DND-41 (cell line): ENCODE results near the gene VTI1A.
"Not testable (repeated sequence)": the region's sequence is repeated elsewhere in the genome, so short reads cannot be mapped to it uniquely, and the experiment has no call there.

Experiments
- ATAC-seq: fragments of 200-7000 bp; cut with Tn5 transposase; 3 replicates; pipeline ENCODE4 v1.9.1; 2021; ENCODE audit warnings: low read depth; ENCODE audit not compliant: insufficient read depth
- DNase-seq: peaks from one replicate; pipeline ENCODE4 v3.0.0-alpha.2; 2020
- H2AFZ ChIP-seq: 2 replicates; pipeline ENCODE4 v1.6.0; 2012; ENCODE audit warnings: low read depth, low read length
- H3K27ac ChIP-seq: 2 replicates; pipeline ENCODE4 v1.5.1; 2012; ENCODE audit warnings: low read length, inconsistent platforms
- H3K27me3 ChIP-seq: fragments of 200-600 bp; sonication (generic); 2 replicates; pipeline ENCODE4 v1.6.0; 2012; ENCODE audit warnings: low read length, mild to moderate bottlenecking, inconsistent platforms; ENCODE audit not compliant: insufficient read depth, poor library complexity
- H3K36me3 ChIP-seq: 2 replicates; pipeline ENCODE4 v1.5.1; 2012; ENCODE audit warnings: low read length, inconsistent platforms; ENCODE audit not compliant: insufficient read depth
- H3K4me1 ChIP-seq: 2 replicates; pipeline ENCODE4 v1.5.1; 2012; ENCODE audit warnings: mild to moderate bottlenecking, low read length; ENCODE audit not compliant: insufficient read depth
- H3K4me2 ChIP-seq: 2 replicates; pipeline ENCODE4 v1.6.0; 2012; ENCODE audit warnings: mild to moderate bottlenecking, moderate library complexity, low read length, inconsistent platforms; ENCODE audit not compliant: insufficient read depth
- H3K4me3 ChIP-seq, 2 experiments: fragments of 200-600 bp in 1 of 2; shearing (Covaris generic) in 1 of 2; 2 replicates each; pipeline ENCODE4 v1.5.1; 2012 to 2016; ENCODE audit warnings: inconsistent platforms in 2 of 2, low read length in 2 of 2, mild to moderate bottlenecking in 2 of 2, low read depth in 1 of 2, moderate library complexity in 1 of 2
- H3K79me2 ChIP-seq: 2 replicates; pipeline ENCODE4 v1.6.0; 2012; ENCODE audit warnings: low read length, inconsistent platforms; ENCODE audit not compliant: insufficient read depth
- H3K9ac ChIP-seq: 2 replicates; pipeline ENCODE4 v1.6.0; 2012; ENCODE audit warnings: low read depth, mild to moderate bottlenecking, inconsistent platforms, low read length, moderate library complexity
- H3K9me3 ChIP-seq: 2 replicates; pipeline ENCODE4 v1.5.1; 2012; ENCODE audit warnings: low read length, moderate library complexity, mild to moderate bottlenecking, inconsistent platforms; ENCODE audit not compliant: insufficient read depth, severe bottlenecking
- H4K20me1 ChIP-seq: 2 replicates; pipeline ENCODE4 v1.6.0; 2012; ENCODE audit warnings: low read length; ENCODE audit not compliant: insufficient read depth
- EZH2 ChIP-seq: IDR thresholded peaks from 3 replicates; pipeline ENCODE4 v1.6.1; 2012; ENCODE audit warnings: borderline replicate concordance, low read depth, mild to moderate bottlenecking, moderate library complexity, low read length, inconsistent platforms; ENCODE audit not compliant: severe bottlenecking
- TF ChIP-seq, protein P1 (sequence below): IDR thresholded peaks from 2 replicates; pipeline ENCODE4 v1.5.1; 2012; ENCODE audit warnings: borderline replicate concordance, low read length, moderate library complexity, mild to moderate bottlenecking; ENCODE audit not compliant: poor library complexity, severe bottlenecking; ENCODE audit errors: extremely low read depth

The VTI1A gene

DNA sequence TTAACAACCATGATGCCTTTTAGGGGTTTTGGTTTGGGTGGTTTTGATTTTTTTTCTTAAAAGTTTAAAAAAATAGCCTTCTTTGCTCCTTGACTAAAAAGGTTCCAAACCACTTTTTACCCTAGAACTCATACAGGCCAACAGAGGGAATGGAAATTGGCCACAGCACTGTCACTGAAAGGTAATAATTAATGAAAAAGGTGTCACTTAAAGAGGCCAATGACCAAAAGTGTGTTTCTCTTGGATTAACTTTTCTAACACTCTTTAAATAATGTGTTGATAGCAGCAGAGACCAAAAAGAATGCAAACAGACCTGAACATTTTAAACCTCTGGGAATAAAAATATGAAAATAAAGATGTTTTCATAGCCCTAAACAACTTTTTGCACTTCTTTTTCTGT is 282.0 kb downstream of the VTI1A start:
- H3K4me1 ChIP-seq, result peaks cover 10% of the 10 kb centered on the region; the same call in 1 of the 2 replicates
- ATAC-seq (no peak), DNase-seq (no peak)
- H4K20me1 ChIP-seq, result no peaks in the 10 kb centered on the region
- H3K4me2 ChIP-seq, result no peak overlapping the region
- no peak overlapping the region for H3K9ac ChIP-seq
- no peaks in the 10 kb centered on the region for H3K36me3 ChIP-seq
- no peak overlapping the region for H2AFZ ChIP-seq
- no peaks in the 10 kb centered on the region for H3K9me3 ChIP-seq
- no peak overlapping the region for H3K4me3 ChIP-seq
- TF ChIP-seq EZH2, result no peak
- TF ChIP-seq, protein P1, sequence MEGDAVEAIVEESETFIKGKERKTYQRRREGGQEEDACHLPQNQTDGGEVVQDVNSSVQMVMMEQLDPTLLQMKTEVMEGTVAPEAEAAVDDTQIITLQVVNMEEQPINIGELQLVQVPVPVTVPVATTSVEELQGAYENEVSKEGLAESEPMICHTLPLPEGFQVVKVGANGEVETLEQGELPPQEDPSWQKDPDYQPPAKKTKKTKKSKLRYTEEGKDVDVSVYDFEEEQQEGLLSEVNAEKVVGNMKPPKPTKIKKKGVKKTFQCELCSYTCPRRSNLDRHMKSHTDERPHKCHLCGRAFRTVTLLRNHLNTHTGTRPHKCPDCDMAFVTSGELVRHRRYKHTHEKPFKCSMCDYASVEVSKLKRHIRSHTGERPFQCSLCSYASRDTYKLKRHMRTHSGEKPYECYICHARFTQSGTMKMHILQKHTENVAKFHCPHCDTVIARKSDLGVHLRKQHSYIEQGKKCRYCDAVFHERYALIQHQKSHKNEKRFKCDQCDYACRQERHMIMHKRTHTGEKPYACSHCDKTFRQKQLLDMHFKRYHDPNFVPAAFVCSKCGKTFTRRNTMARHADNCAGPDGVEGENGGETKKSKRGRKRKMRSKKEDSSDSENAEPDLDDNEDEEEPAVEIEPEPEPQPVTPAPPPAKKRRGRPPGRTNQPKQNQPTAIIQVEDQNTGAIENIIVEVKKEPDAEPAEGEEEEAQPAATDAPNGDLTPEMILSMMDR, result no peak
- H3K27me3 ChIP-seq, result no peaks in the 10 kb centered on the region
- H3K79me2 ChIP-seq, result no peaks in the 10 kb centered on the region
- H3K27ac ChIP-seq, result no peak overlapping the region

DNA sequence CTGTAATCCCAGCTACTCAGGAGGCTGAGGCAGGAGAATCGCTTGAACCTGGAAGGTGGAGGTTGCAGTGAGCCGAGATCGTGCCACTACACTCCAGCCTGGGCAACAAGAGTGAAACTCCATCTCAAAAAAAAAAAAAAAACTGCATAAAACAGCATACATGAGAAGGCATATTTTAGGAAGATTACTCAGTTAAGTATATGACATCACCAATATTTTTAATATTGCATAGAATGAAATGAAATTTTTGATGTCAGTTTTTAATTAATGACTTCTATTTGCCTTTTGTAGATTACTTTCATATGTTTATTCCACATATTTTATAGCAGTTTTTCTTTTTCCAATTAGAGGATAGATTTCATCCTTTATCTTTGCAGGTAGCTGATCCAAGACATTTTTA is 284.4 kb downstream of the VTI1A start:
- not testable (repeated sequence) for H3K4me1 ChIP-seq, H3K27me3 ChIP-seq, H3K27ac ChIP-seq, H3K4me2 ChIP-seq, H4K20me1 ChIP-seq, H3K36me3 ChIP-seq, DNase-seq, ATAC-seq, H3K9me3 ChIP-seq, H3K79me2 ChIP-seq, H3K4me3 ChIP-seq, H3K9ac ChIP-seq, H2AFZ ChIP-seq

DNA sequence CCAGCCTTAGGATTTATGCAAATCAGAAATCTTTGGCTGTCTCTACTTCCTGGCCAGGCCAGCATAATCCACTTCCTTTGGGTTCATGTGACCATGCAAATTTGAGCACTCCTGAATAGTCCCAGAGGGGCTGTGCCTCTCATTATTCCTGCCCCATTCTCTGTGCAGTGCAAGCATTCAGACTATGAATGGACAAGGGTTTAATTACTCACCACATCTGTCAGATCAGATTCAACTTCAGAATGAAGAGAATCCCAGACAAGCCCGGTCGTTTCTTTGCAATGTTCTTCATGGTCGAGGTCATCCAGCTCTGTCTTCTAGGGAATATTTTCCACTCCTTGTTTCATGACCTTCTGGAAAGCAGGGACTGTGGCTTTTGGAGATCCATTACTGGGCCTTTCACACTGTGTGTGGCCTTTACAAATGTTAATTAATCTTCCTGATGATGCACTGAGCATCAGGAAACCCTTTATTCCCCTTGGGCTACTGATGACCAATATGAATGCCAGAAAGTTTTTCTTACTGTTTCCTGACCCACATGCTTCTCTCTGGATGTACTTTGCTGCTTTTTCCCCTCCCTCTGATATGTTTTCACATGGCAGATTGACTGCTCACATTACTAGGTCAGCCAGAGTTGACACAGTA is 285.4 kb downstream of the VTI1A start:
- Histone ChIP-seq H3K4me3 (no peak overlapping the region), H3K4me2 (no peak overlapping the region), H3K79me2 (no peaks in the 10 kb centered on the region), H3K27me3 (no peaks in the 10 kb centered on the region), H4K20me1 (no peaks in the 10 kb centered on the region), H3K9ac (no peak overlapping the region), H3K36me3 (no peaks in the 10 kb centered on the region), H3K9me3 (no peaks in the 10 kb centered on the region), H3K27ac (no peak overlapping the region), H2AFZ (no peak overlapping the region), H3K4me1 (0 out of 2 replicates have a peak, but pooled peaks cover 5% of the 10 kb centered on the region)
- DNase-seq, result no peak
- TF ChIP-seq, protein P1, result no peak
- no peak for TF ChIP-seq EZH2
- ATAC-seq, result peak; percentile 31; the same call in 2 of the 3 replicates

DNA sequence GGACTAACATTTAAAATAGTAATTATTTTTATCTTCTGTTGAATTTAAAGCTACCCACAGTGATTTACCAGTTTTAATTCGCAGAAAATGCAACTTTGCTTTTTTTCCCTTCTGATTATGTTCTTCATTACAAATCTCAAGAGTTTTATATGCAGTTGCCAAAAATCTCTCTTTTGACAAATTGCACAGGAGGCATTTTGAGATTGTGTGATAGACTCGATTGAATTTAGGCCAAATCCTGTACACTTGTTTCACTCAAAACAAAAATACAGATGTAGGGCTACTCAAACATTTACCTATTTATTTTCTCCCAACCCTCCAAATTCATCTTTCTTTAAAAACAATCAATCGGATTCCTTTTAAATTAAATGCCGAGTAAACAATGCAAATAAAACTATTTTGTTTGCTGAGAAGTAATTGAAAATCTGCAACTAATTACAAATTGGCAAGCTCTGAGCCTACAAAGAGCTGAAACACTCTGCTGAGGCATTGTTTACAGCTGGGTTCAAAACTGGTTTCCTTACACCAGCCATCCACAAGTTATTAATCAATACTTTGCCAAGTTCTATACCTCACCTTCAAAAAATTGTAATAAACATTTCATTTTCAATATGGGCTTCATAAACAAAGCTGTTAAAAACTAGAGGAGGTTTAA is 288.2 kb downstream of the VTI1A start:
- DNase-seq (no peak), ATAC-seq (no peak)
- H3K4me2 ChIP-seq, result no peak overlapping the region
- no peak overlapping the region for H3K4me3 ChIP-seq
- no peaks in the 10 kb centered on the region for H3K27me3 ChIP-seq
- H3K27ac ChIP-seq, result no peak overlapping the region
- H4K20me1 ChIP-seq, result no peaks in the 10 kb centered on the region
- 0 out of 2 replicates have a peak, but pooled peaks cover 5% of the 10 kb centered on the region for H3K4me1 ChIP-seq
- no peak overlapping the region for H2AFZ ChIP-seq
- H3K36me3 ChIP-seq, result no peaks in the 10 kb centered on the region
- H3K9me3 ChIP-seq, result no peaks in the 10 kb centered on the region
- H3K79me2 ChIP-seq, result no peaks in the 10 kb centered on the region
- no peak for TF ChIP-seq EZH2
- TF ChIP-seq, protein P1, result no peak
- no peak overlapping the region for H3K9ac ChIP-seq
